K562 (cell line): ENCODE results near the gene HAT1.

ENCODE experiments used
- ARID2 ChIP-seq: fragments of 450-650 bp; IDR thresholded peaks from 2 replicates; pipeline ENCODE4 v1.6.1; 2017; ENCODE audit warnings: antibody characterized with exemption, mild to moderate bottlenecking
- CBX5 ChIP-seq: IDR thresholded peaks from 2 replicates; pipeline ENCODE4 v1.6.1; 2014; ENCODE audit warnings: low read depth, borderline replicate concordance
- CCAR2 ChIP-seq: fragments of 200-400 bp; formaldehyde crosslinking; IDR thresholded peaks from 2 replicates; pipeline ENCODE4 v1.6.1; 2017; ENCODE audit warnings: mild to moderate bottlenecking, low read depth, low read length
- DACH1 ChIP-seq: fragments of 450-650 bp; IDR thresholded peaks from 2 replicates; pipeline ENCODE4 v1.6.1; 2018; ENCODE audit not compliant: partially characterized antibody
- FOSL1 ChIP-seq: fragments of 200-800 bp; sonication (Bioruptor generic); conservative IDR thresholded peaks from 2 replicates; pipeline ENCODE4 v1.6.1; 2016; ENCODE audit warnings: missing genetic modification characterization, missing compliant biosample characterization
- HMG20B ChIP-seq: fragments of 250-450 bp; sonication (Bioruptor Pico); IDR thresholded peaks from 2 replicates; pipeline ENCODE4 v1.5.0; 2021; ENCODE audit warnings: mild to moderate bottlenecking
- RCOR1 ChIP-seq, 2 experiments: IDR thresholded peaks; 2 replicates each; pipeline ENCODE4 v1.6.1; 2012; ENCODE audit warnings: low read depth in 2 of 2, low read length in 2 of 2, borderline replicate concordance in 1 of 2, improper control_type of control experiment in 1 of 2
- RFX5 ChIP-seq: IDR thresholded peaks from 2 replicates; pipeline ENCODE4 v1.6.1; 2011; ENCODE audit warnings: low read depth, mild to moderate bottlenecking, improper control_type of control experiment, low read length
- SIN3B ChIP-seq: fragments of 450-650 bp; IDR thresholded peaks from 2 replicates; pipeline ENCODE4 v1.6.1; 2017; ENCODE audit warnings: low read depth, mild to moderate bottlenecking, moderate library complexity
- SPI1 ChIP-seq: IDR thresholded peaks from 2 replicates; pipeline ENCODE4 v1.6.1; 2011; ENCODE audit warnings: low read depth, low read length, control low read depth, borderline replicate concordance
- ZNF212 ChIP-seq: fragments of 450-650 bp; formaldehyde crosslinking; IDR thresholded peaks from 2 replicates; pipeline ENCODE4 v1.4.0; 2020; ENCODE audit warnings: mild to moderate bottlenecking

DNA sequence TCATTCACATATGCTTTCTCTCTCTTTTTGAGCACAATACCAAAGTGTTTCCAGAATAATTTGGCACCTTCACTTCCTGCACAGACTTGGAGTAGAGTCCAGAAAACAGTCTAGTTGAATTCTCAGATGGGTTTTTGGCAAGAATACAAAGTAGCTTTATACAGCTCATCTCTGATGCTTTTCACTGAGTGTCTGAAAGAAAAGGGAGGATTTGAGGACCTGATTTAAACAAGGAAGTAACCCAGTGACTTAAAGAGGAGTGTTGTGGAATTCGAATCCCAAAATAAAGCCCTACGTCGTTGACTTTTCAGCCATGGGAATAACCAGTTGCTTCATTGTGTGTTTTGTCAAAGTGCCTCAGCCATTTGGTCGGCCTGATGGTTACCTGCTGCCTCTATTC lies 109.3 kb downstream of the HAT1 start:
- TF ChIP-seq RCOR1 (IDR thresholded peaks at IDR 0.05; ENCODE audit: borderline replicate concordance in 1 of 2, low read depth in 2 of 2, low read length in 2 of 2) (no peak), HMG20B (CRISPR knock-in tag) (no peak), CCAR2 (no peak), SPI1 (no peak), FOSL1 (tag) (no peak), ARID2 (no peak), SIN3B (no peak), ZNF212 (CRISPR knock-in tag) (no peak), RFX5 (no peak), DACH1 (no peak), CBX5 (no peak)
